Stimulated activated CD4-positive, alpha-beta T cell treated with anti-CD3 and anti-CD28 coated beads, Interleukin-4, amount 100 ng/mL, for 24 hours (primary cell): ENCODE results near the gene MYCBPAP.
A peak's percentile ranks its signal among the peaks of the same experiment; 100 is the strongest.

Source experiments
- DNase-seq: peaks from one replicate; pipeline ENCODE4 v3.0.0-alpha.2; 2020

The MYCBPAP gene, protein sequence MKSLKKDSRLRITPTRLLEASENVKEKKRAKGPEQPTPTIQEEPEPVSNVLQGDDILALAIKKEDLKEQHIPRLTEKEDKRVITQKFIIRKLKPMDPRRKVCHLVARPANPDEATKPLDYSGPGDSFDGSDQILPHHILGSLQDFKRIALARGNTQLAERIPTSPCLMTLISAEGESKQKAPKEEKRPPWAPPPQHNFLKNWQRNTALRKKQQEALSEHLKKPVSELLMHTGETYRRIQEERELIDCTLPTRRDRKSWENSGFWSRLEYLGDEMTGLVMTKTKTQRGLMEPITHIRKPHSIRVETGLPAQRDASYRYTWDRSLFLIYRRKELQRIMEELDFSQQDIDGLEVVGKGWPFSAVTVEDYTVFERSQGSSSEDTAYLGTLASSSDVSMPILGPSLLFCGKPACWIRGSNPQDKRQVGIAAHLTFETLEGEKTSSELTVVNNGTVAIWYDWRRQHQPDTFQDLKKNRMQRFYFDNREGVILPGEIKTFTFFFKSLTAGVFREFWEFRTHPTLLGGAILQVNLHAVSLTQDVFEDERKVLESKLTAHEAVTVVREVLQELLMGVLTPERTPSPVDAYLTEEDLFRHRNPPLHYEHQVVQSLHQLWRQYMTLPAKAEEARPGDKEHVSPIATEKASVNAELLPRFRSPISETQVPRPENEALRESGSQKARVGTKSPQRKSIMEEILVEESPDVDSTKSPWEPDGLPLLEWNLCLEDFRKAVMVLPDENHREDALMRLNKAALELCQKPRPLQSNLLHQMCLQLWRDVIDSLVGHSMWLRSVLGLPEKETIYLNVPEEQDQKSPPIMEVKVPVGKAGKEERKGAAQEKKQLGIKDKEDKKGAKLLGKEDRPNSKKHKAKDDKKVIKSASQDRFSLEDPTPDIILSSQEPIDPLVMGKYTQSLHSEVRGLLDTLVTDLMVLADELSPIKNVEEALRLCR

GRCh38 chr17:50507871-50508572, at the start of gene MYCBPAP:
TSS of gene MYCBPAP (plus strand) at chr17:50508439. CDS start at chr17:50508675, 236 bp downstream.
- DNase-seq: peak; percentile 80

GRCh38 chr17:50458701-50459676, 49.2 kb upstream of the MYCBPAP start:
- no peak for DNase-seq

DNA sequence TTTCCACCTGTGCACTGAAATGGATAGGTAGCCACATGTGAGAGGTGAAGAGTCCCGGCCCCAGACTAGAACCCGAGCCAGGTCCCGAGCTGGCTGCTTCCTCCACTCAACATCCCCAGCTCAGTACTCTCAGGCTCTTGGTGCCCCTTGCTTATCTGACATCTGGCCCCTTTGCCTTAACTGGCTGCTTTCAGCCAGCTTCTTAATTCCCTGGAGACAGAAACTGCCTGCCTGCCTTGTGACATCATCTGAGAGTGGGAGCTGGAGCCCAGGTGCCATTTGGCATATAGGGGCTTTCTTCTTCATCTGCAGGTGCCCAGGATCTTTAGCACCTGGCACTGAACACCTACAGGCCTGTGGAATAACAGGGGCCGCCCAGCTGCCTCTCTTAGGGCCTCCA, 48.5 kb upstream of the MYCBPAP start:
- no peak for DNase-seq

- DNase-seq: no peak
These were observed 47.3 kb upstream of the MYCBPAP start for GRCh38 chr17:50460831-50461526.

- no peak for DNase-seq
These were observed 46.6 kb upstream of the MYCBPAP start for GRCh38 chr17:50461550-50462132.

- no peak for DNase-seq
These were observed 45.8 kb upstream of the MYCBPAP start for GRCh38 chr17:50462446-50462845.

DNA sequence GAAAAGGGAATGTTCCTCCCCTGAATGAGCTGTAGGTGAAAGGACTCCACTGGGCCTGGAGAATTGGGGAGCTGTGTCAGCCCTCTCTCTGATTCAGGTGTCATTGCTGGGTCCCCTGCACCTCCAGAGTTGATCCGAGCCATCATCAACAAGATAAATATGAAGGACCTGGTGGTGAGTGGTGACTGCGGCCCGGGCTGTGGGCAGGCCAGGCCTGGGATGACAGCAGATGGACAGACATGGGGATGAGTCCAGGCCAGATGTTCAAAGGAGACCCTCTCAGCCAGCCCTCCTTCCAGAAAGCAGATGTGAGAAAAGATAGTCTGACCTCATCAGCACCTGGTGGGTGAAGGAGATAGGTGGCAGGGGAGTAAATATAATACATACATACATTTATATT, 44.1 kb upstream of the MYCBPAP start:
- DNase-seq: no peak

- DNase-seq: no peak
These were observed 43.5 kb upstream of the MYCBPAP start for GRCh38 chr17:50464736-50465135.

- DNase-seq: no peak
These were observed 43.1 kb upstream of the MYCBPAP start for GRCh38 chr17:50465171-50465570.

GRCh38 chr17:50465635-50466034, 42.6 kb upstream of the MYCBPAP start:
- no peak for DNase-seq

DNA sequence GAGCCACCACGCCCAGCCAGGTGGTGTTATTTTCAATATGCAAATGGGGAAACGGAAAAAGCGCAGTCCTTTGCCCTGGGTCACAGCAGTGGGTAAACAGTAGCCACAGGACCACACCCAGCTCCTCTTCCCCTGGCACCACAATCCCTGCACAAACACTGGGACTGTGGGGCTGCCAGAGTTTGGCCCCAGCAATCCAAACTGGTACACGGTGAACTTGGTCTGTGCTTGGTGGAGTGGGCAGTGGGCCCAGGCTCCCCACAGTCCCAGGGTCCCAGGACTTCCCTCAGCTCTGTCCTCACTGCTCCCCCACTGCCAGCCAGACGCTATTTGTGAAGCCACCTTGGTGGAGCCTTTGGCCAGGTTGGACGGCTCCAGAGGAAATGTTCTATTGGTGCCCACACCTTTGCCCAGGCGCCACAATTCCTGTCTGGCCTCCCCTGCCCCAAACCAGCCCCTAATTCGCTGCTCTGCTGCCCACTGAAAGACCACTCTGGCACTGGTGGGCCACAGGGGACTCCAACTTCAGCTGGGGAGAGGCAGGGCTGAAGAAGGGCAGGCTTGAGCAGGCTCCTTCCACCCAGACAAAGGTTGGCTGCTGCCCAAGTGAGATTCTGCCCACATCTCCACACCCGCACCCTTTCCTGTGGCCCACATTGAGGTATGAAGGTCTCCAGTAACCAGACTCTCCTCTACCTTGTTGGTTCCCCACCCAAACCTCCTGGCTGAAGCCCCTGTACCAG, 41.7 kb upstream of the MYCBPAP start:
- no peak for DNase-seq

- DNase-seq: no peak
These were observed 41.0 kb upstream of the MYCBPAP start for GRCh38 chr17:50467114-50467854.

DNA sequence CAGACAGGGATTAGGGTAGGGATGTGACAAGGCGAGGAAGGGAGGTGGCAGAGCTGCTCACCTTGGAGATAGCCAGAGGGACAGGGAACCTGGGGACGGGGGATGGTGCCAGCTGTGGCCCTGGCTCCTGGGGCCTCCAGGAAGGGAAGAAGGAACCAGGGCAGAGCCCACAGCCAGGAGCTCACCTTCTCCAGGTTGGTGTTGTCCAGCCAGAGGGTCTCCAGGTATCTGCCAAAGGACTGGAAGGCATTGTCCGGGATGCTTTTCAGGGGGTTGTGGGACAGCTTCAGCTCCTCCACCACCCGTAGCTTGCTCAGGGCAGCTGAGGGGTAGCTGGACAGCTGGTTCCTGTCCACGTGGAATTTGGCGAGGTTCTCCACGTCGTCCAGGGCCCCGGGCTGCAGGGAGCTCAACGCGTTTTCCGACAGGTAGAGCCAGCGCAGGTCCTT, 40.4 kb upstream of the MYCBPAP start:
- no peak for DNase-seq

- no peak for DNase-seq
These were observed 39.7 kb upstream of the MYCBPAP start, which contains the start of gene CHAD for GRCh38 chr17:50468304-50469207. TSS of gene CHAD (minus strand) at chr17:50468880. CDS start at chr17:50468813, 67 bp downstream.

DNA sequence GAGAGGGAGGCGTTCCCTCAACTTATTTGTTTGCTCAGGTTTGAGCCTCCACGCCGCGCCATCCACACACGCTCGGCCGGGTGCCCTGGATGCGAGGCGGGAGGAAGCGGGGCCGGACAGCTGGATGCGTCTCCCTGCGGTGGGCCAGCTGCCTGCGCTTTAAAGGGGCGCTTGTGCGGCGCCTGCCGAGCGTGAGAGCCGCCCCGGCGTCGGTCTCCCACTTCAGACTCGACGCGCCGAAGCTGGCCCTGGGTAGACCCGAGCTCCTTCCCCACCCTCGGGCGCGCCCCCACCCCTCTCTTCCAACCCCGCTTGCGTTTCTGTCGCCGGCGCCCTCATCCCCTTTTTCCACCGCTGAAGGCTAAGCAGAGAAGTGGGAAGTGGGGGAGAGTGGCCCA, 39.0 kb upstream of the MYCBPAP start:
- DNase-seq: no peak

GRCh38 chr17:50469671-50470305, 38.5 kb upstream of the MYCBPAP start:
- DNase-seq: no peak

DNA sequence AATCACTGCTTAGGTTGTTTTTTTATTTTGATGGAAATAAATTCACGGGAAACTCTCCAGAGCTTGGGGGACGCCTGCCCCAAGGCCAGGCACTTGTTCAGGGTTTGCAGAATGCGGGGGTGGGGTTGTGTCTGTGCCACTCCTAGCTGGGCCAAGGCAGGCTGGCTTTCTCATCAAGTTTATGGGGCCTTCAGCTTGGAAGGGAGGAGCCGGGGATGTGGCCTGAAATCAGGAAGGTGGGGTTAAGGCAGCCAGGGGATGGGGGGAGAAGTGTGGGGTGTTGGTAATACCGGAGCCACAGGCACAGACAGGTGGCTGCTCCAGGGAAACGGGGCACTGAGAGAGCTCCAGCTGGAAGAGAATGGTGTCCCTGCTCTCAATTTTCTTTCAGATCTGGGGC, 37.8 kb upstream of the MYCBPAP start:
- DNase-seq: no peak
